HG03565 (cell line): ENCODE results near the gene TANK.
A peak's percentile ranks its signal among the peaks of the same experiment; 100 is the strongest.
"Not testable (repeated sequence)": the region's sequence is repeated elsewhere in the genome, so short reads cannot be mapped to it uniquely, and the experiment has no call there.

Experiments used
- ATAC-seq: cut with Tn5 transposase; IDR thresholded peaks from one replicate; pipeline ENCODE4 v1.9.1; 2021; ENCODE audit warnings: mild to moderate bottlenecking, moderate library complexity; ENCODE audit not compliant: unreplicated experiment

The TANK gene

DNA sequence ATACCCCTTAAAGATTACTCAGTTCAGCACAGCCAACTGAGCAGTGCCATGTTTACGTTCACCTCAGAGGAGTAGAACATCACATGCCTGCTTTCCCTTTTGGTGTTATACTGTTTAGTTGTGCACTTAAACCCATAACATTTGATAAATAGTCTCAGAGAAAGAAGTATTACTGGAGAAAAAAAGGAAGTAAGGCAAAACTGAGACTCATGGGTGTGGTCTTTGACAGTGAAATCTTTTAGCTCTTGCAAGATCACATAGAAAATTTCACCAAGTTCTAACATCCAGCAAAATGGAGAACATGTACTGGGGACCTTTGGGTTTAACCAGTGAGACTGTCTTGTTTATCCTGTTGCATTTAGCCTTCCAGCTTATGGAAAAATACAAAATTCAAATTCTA, 5.6 kb downstream of the TANK start:
- ATAC-seq = peak; percentile 22

DNA sequence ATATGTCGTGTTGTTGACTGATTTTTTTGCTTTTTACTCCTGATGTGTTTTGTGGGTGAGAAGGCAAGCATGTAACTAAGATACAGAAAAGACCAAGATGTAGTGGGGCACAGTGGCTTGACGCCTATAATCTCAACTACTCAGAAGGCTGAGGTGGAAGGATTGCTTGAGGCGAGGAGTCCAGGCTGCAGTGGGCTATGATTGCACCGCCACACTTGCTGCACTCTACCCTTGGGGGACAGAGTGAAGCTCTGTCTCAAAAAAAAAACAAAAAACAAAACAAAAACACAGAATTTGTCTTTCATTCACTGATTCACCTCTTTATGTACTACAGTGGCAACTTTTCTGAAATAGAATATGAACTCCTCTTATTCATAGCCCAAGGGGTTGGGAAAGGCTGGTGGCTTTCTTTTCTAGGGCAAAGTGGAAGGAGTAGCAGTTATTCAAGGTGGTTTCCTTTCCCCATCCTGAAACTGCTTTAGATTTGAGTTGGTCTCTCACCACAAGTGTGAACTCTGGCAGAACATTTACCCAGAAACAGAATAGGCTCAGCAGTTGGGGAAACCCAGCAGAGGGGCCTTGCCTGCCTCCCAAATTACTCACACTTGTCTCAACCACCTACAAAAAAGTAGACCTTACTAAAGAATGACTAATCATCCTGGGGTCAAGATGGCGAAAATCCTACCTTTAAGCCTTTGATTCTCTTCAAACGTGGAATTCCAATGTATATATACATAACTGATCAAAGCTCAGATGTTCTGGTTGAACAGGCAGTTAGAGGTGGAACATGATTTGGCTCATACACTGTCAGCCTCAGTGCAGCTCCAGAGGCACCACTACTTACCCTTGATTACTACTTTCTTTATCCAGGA, 6.5 kb downstream of the TANK start:
- ATAC-seq = peak; percentile 79

GRCh38 chr2:161169335-161169734, 9.1 kb downstream of the TANK start:
- ATAC-seq = no peak

- ATAC-seq = no peak
Measured at GRCh38 chr2:161170377-161170776, 10.1 kb downstream of the TANK start.

DNA sequence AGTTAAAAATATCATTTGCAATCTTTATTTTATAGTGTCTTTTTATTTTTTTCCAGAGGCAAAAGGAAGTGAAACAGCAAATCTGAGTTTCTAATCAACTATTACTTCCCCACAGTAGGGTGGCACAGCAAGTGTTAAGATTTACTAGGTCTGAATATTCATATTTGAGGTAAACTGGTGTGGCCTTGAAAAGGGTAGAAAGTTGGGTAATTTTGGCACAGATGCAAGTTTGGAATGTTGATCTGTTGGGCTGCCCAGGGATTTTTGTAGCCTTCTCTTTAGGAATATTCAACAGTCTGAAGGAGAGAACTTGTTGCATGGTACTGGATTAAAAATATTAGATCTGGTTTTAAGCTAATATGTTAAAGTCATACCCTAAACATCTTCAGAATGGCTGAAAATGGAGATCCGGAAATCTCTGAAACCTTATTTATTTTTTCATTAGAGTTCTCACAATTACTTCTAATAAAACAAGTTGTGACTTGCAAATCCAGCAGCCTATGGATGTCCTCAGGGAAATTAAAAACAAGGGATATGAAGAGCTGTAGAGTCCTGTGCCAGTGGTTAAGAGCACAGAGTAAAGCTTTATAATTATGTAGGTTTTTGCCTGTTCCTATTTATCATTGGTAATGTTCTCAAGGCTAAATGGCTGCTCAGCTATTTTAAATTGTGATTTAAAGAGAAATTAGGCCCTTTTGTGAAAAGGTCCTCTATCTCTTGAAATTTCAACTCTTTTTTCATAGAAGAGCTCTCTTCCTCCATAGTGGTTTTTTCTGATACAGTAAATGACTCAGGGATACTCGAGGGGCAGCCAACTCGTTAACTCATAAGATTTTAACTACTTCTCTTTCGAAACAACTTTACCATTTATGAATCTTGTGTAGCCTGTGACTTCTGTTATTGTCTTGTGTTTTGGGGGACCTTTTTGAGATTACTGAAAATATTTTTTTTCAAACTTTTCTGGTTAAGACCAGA, 11.0 kb downstream of the TANK start:
- ATAC-seq = no peak

- ATAC-seq = peak; percentile 61
Measured at GRCh38 chr2:161172901-161173540, 12.8 kb downstream of the TANK start.

- no peak for ATAC-seq
Measured at GRCh38 chr2:161173541-161174194, 13.4 kb downstream of the TANK start.

GRCh38 chr2:161177969-161178368, 17.7 kb downstream of the TANK start:
- ATAC-seq = peak; percentile 46

- ATAC-seq = no peak
Measured at GRCh38 chr2:161178756-161179155, 18.5 kb downstream of the TANK start.

DNA sequence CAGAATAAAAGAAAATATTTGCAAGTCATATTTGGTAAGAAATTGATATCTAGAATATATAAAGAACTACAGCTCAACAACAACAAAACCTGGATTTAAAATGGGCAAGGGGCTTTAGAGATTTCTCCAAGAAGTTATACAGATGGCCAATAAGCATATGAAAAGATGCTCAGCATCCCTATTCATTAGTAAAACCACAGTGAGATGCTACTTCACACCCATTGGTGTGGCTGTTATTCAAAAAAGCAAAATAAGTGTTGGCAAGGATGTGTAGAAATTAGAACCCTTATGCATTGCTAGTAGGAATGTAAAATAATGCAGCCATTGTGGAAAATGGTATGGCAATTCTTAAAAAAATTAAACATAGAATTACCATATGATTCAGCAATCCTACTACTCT, 29.8 kb downstream of the TANK start:
- ATAC-seq = no peak

DNA sequence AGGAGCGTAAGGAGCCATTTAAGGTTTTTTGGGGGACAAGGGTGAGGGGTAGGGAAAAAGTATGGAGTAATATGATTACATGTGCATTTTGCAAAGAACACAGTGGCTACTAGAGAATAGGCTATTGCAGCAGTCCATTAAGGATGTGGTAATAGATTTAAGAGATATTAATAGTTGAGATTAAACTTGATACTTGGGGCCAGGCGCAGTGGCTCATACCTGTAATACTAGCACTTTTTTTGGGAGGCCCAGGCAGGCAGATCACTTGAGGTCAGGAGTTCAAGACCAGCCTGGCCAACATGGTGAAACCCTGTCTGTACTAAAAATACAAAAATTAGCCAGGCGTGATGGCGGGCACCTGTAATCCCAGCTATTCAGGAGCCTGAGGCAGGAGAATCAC, 35.4 kb downstream of the TANK start:
- not testable (repeated sequence) for ATAC-seq

DNA sequence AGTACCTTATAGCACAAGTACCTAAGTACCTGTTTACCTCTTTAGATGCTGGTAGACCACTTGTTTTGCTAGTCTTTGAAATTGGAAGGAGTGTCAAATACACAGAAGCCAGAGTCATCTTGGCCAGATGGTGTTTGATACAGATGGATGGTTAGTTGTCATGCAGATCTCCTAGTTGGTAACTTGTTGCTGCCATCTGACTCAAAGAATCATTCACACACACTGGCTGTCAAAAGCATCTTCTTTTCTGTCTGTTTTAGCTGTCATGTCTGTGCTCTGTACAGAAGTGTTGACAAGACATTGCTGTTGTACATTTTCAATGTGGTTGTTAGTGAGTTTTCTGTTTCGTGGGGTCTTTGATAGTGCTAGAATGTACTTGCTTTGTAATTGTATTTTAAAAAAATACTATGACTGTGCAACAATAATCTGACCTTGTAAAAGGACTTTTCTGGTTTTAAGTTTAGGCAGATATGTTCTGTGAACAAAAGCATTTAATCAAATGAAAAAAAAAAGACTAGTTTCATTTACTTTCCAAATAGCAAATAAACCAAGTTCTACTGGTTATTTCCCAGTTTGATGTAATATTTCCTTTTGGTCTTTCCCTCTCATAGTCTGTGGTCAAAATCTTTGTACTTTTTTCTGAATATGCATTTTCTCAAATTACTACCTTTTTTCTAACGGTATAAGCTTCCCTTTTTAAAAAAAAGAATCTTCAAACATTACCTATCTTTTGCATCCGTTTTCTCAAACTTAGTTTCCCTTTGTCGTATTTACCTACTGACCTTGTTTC, 39.9 kb downstream of the TANK start:
- peak; percentile 62 for ATAC-seq

GRCh38 chr2:161204846-161205245, 44.6 kb downstream of the TANK start:
- no peak for ATAC-seq

GRCh38 chr2:161206471-161207032, 46.3 kb downstream of the TANK start:
- ATAC-seq = no peak

- ATAC-seq = no peak
Measured at GRCh38 chr2:161207941-161208340, 47.7 kb downstream of the TANK start.

DNA sequence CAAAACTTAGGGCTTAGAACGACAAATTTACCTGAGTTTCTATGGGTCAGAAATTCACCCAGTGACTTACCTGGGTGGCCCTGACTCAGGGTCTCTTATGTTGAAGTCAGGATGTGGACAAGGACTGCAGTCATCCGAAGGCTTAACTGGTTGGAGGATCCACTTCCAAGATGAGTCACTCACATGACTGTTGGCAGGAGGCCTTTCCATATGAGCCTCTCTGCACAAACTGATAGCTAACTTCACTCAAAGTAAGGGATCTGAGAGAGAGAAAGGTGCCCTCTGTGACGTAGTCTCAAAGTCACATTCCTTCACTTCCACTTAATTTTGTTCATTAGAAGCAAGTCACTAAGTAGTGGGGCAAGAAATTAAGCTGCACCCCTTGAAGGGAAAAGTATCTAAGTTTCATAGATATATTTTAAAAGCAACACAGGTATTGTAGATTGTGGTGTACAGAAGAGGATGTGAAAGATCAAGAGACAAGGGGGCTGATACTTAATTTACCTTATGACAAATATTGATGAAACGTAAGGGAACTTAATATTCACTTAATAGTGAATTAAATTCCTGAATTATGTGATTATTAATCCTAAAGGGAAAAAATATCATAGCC, 48.4 kb downstream of the TANK start:
- no peak for ATAC-seq

- no peak for ATAC-seq
Measured at GRCh38 chr2:161209902-161210301, 49.7 kb downstream of the TANK start.

DNA sequence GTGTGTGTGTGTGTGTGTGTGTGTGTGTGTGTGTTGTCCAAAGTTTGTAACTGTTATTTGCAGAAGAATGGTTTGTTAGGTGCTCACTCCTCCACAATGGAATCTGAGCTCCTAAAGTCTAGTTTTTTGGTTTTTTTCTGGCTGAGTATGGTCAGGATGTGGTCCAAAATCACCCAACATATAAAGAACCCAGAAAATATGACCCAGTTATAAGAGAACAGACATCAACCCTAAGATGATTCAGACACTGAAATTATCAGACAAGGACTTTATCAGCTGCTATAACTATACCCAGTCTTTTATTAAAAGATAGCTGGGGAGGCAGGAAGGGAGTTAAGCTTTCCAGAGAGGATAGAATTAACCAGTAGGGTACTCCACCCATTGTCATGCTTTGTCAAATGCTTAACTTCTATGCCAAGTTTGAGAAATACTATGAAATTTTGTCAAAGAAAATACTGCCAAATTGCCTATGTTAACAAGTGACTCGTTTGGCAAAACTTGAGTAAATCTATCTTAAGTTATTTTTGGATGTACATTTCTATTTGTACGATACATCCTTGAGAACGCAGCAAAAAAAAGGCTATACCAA, 57.5 kb downstream of the TANK start:
- no peak for ATAC-seq

DNA sequence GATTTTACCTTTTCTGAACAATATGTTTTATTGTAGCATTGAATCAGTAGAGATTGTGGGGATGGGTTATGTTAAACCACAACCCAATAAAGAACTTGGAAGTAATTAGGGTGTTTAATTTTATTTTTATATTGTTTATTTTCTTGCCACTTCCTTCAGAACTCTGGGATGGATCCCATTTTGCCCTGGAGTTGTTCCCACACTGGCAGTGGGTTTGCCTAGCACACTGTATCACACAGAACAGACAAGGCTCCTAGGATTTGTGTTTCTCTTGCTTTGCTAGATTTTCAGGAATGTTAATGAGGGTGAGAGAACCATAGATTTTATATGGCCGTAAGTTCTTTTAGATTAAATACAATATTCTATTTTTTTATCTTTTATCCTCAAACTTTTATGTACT, 59.0 kb downstream of the TANK start:
- ATAC-seq = no peak
